H1 (cell line): ENCODE results near the gene CAPS. TPM values are rescaled to one million over a fixed set of nuclear protein-coding genes. Genes with fewer than 3 reads are reported as not detected.

Experiments
- CTCF ChIA-PET: fragments of 300-600 bp; sonication (Branson Sonifier 250); formaldehyde crosslinking; loops from one replicate; lab custom pipeline; 2021; ENCODE audit not compliant: partially characterized antibody; lab: Charles Lee
- POLR2A ChIA-PET: fragments of 300-600 bp; sonication (Branson Sonifier 250); formaldehyde crosslinking; loops from one replicate; lab custom pipeline; 2021; ENCODE audit warnings: inconsistent platforms; ENCODE audit not compliant: partially characterized antibody; lab: Charles Lee
- DNase-seq, 2 experiments: peaks; one replicate each; pipeline versions ENCODE4 v3.0.0 to v3.0.0-alpha.2; 2010 to 2022; ENCODE audit warnings: low spot score in 2 of 2, low read depth in 1 of 2, mixed read lengths in 1 of 2
- FAIRE-seq: peaks from 2 replicates; lab custom pipeline; 2011; peaks lifted over from hg19 to GRCh38; lab: Jason Lieb, UNC
- H2AFZ ChIP-seq: 2 replicates; pipeline ENCODE4 v1.8.1; 2012; ENCODE audit warnings: low read length, inconsistent platforms
- H2AK5ac ChIP-seq: 2 replicates; pipeline ENCODE4 v1.6.1; 2013; ENCODE audit warnings: low read depth, low read length
- H2BK120ac ChIP-seq: replicated peaks from 2 replicates; pipeline ENCODE3; 2013; ENCODE audit warnings: low read depth, low read length, inconsistent platforms
- H2BK12ac ChIP-seq: 2 replicates; pipeline ENCODE4 v1.6.1; 2013; ENCODE audit warnings: low read depth, low read length
- H2BK15ac ChIP-seq: 2 replicates; pipeline ENCODE4 v1.6.1; 2013; ENCODE audit warnings: low read length
- H2BK20ac ChIP-seq: 2 replicates; pipeline ENCODE4 v1.6.1; 2013; ENCODE audit warnings: low read length
- H2BK5ac ChIP-seq: 2 replicates; pipeline ENCODE4 v1.6.1; 2013; ENCODE audit warnings: low read depth, low read length
- H3K14ac ChIP-seq: 2 replicates; pipeline ENCODE4 v1.6.1; 2013; ENCODE audit warnings: inconsistent platforms; ENCODE audit not compliant: insufficient read length
- H3K18ac ChIP-seq: 2 replicates; pipeline ENCODE4 v1.6.1; 2013; ENCODE audit warnings: low read length; ENCODE audit errors: extremely low read depth
- H3K23ac ChIP-seq: 2 replicates; pipeline ENCODE4 v1.6.1; 2013; ENCODE audit warnings: inconsistent platforms; ENCODE audit not compliant: insufficient read length
- H3K23me2 ChIP-seq: 2 replicates; pipeline ENCODE4 v1.6.1; 2013; ENCODE audit warnings: low read depth, low read length
- H3K27ac ChIP-seq: 2 replicates; pipeline ENCODE4 v1.6.1; 2011; ENCODE audit warnings: low read depth, low read length, inconsistent platforms
- H3K27me3 ChIP-seq, 4 experiments: replicated peaks in 1 of 4; 1 replicate in 1 of 4; 2 replicates in 3 of 4; pipeline versions ENCODE4 v1.6.1 to v1.8.1; 2011 to 2013; ENCODE audit warnings: low read length in 3 of 4, mild to moderate bottlenecking in 3 of 4, inconsistent platforms in 2 of 4, mixed read lengths in 2 of 4, moderate library complexity in 1 of 4; ENCODE audit not compliant: control insufficient read depth in 3 of 4, insufficient read depth in 3 of 4; ENCODE audit errors: extremely low read depth in 1 of 4
- H3K36me3 ChIP-seq, 4 experiments: 2 replicates each; pipeline versions ENCODE4 v1.6.1 to v1.8.1; 2011 to 2013; ENCODE audit warnings: mild to moderate bottlenecking in 4 of 4, low read length in 3 of 4, moderate library complexity in 2 of 4, control low read depth in 1 of 4, inconsistent platforms in 1 of 4; ENCODE audit not compliant: insufficient read depth in 4 of 4, control insufficient read depth in 2 of 4
- H3K4ac ChIP-seq: replicated peaks from 2 replicates; pipeline ENCODE3; 2013; ENCODE audit warnings: low read length, low read depth, mixed read lengths, inconsistent platforms; ENCODE audit not compliant: insufficient read length
- H3K4me1 ChIP-seq, 4 experiments: replicated peaks in 1 of 4; 1 replicate in 1 of 4; 2 replicates in 3 of 4; pipeline versions ENCODE4 v1.6.1 to v1.8.1; 2011 to 2013; ENCODE audit warnings: low read length in 3 of 4, inconsistent platforms in 2 of 4, mixed read lengths in 1 of 4; ENCODE audit not compliant: insufficient read depth in 4 of 4, control insufficient read depth in 3 of 4
- H3K4me2 ChIP-seq, 2 experiments: 2 replicates each; pipeline versions ENCODE4 v1.6.1 to v1.8.1; 2011 to 2013; ENCODE audit warnings: low read depth in 2 of 2, low read length in 2 of 2, control low read depth in 1 of 2, inconsistent platforms in 1 of 2, mild to moderate bottlenecking in 1 of 2; ENCODE audit not compliant: insufficient read depth in 1 of 2
- H3K4me3 ChIP-seq, 4 experiments: fragments of 200-600, 300-600 bp in 1 of 4; sonication (generic), shearing (Covaris generic), sonication (Bioruptor Twin) in 1 of 4; 2 replicates each; pipeline versions ENCODE4 v1.5.1 to v1.8.1; 2011 to 2016; ENCODE audit warnings: low read length in 4 of 4, low read depth in 3 of 4, control low read depth in 2 of 4, inconsistent platforms in 2 of 4, mild to moderate bottlenecking in 2 of 4, mixed read lengths in 1 of 4, moderate library complexity in 1 of 4; ENCODE audit not compliant: insufficient read depth in 2 of 4; ENCODE audit errors: extremely low read depth in 1 of 4
- H3K56ac ChIP-seq: replicated peaks from 2 replicates; pipeline ENCODE3; 2013; ENCODE audit warnings: low read depth, mild to moderate bottlenecking, mixed read lengths, low read length, inconsistent platforms; ENCODE audit not compliant: insufficient read length
- H3K79me1 ChIP-seq: 2 replicates; pipeline ENCODE4 v1.6.1; 2013; ENCODE audit warnings: low read depth, low read length, control low read depth
- H3K79me2 ChIP-seq, 2 experiments: 2 replicates each; pipeline versions ENCODE4 v1.6.1 to v1.8.1; 2012 to 2013; ENCODE audit warnings: low read length in 2 of 2, mild to moderate bottlenecking in 2 of 2, inconsistent platforms in 1 of 2; ENCODE audit not compliant: insufficient read depth in 2 of 2, control insufficient read depth in 1 of 2
- H3K9ac ChIP-seq, 4 experiments: replicated peaks in 1 of 4; 1 replicate in 1 of 4; 2 replicates in 3 of 4; pipeline versions ENCODE4 v1.6.1 to v1.8.1; 2011 to 2013; ENCODE audit warnings: low read depth in 3 of 4, low read length in 3 of 4, control low read depth in 2 of 4, mild to moderate bottlenecking in 2 of 4, moderate library complexity in 2 of 4, inconsistent platforms in 1 of 4; ENCODE audit errors: extremely low read depth in 1 of 4
- H3K9me3 ChIP-seq, 2 experiments: 2 replicates each; pipeline versions ENCODE4 v1.6.1 to v1.8.1; 2012 to 2013; ENCODE audit warnings: mild to moderate bottlenecking in 2 of 2, moderate library complexity in 2 of 2, control low read depth in 1 of 2, inconsistent platforms in 1 of 2, low read depth in 1 of 2, low read length in 1 of 2, mixed read lengths in 1 of 2; ENCODE audit not compliant: insufficient read depth in 2 of 2
- H4K20me1 ChIP-seq, 2 experiments: replicated peaks in 1 of 2; 2 replicates each; pipeline versions ENCODE3 to v1.8.1; 2011 to 2013; ENCODE audit warnings: inconsistent platforms in 2 of 2, low read length in 2 of 2, mild to moderate bottlenecking in 1 of 2; ENCODE audit not compliant: insufficient read depth in 2 of 2, control insufficient read depth in 1 of 2
- H4K5ac ChIP-seq: 2 replicates; pipeline ENCODE4 v1.6.1; 2013; ENCODE audit warnings: low read length, low read depth, mixed read lengths, inconsistent platforms; ENCODE audit not compliant: insufficient read length
- H4K8ac ChIP-seq: 2 replicates; pipeline ENCODE4 v1.8.0; 2013; ENCODE audit warnings: mild to moderate bottlenecking, moderate library complexity, low read length, inconsistent platforms; ENCODE audit not compliant: insufficient read depth; ENCODE audit errors: extremely low read depth
- H4K91ac ChIP-seq: replicated peaks from 2 replicates; pipeline ENCODE3; 2013; ENCODE audit warnings: low read length, mixed read lengths, inconsistent platforms; ENCODE audit not compliant: insufficient read length
- CBX5 ChIP-seq: fragments of 300-800, 300-1000 bp; sonication (generic); IDR thresholded peaks from 2 replicates; pipeline ENCODE4 v1.7.1; 2016; ENCODE audit warnings: antibody characterized with exemption, low read length, low read depth
- CREB1 ChIP-seq: IDR thresholded peaks from 2 replicates; pipeline ENCODE4 v1.6.1; 2012; ENCODE audit warnings: inconsistent platforms
- EGR1 ChIP-seq: IDR thresholded peaks from 2 replicates; pipeline ENCODE4 v1.6.1; 2011; ENCODE audit warnings: low read depth, low read length, borderline replicate concordance
- EP300 ChIP-seq, 2 experiments: IDR thresholded peaks; 1 replicate in 1 of 2; 2 replicates in 1 of 2; pipeline ENCODE4 v1.6.1; 2011 to 2012; ENCODE audit warnings: low read depth in 2 of 2, low read length in 2 of 2, mild to moderate bottlenecking in 2 of 2, borderline replicate concordance in 1 of 2, inconsistent platforms in 1 of 2, moderate library complexity in 1 of 2
- MAFK ChIP-seq: IDR thresholded peaks from 2 replicates; pipeline ENCODE4 v1.6.1; 2012; ENCODE audit warnings: low read depth, mild to moderate bottlenecking, improper control_type of control experiment, low read length
- RAD21 ChIP-seq, 2 experiments: IDR thresholded peaks in 1 of 2; conservative IDR thresholded peaks in 1 of 2; 2 replicates each; pipeline ENCODE4 v1.6.1; 2011; ENCODE audit warnings: low read depth in 2 of 2, low read length in 2 of 2, improper control_type of control experiment in 1 of 2, inconsistent platforms in 1 of 2, mild to moderate bottlenecking in 1 of 2, moderate library complexity in 1 of 2
- RNF2 ChIP-seq: fragments of 200-900, 300-1000 bp; sonication (generic); IDR thresholded peaks from 2 replicates; pipeline ENCODE4 v1.7.1; 2016; ENCODE audit warnings: borderline replicate concordance, low read depth, mild to moderate bottlenecking, antibody characterized with exemption, low read length; ENCODE audit not compliant: poor library complexity, severe bottlenecking; ENCODE audit errors: missing control alignments
- RXRA ChIP-seq: IDR thresholded peaks from 2 replicates; pipeline ENCODE4 v1.6.1; 2011; ENCODE audit warnings: low read depth, mild to moderate bottlenecking, low read length, moderate library complexity; ENCODE audit not compliant: insufficient read depth
- SP1 ChIP-seq: IDR thresholded peaks from 2 replicates; pipeline ENCODE4 v1.6.1; 2011; ENCODE audit warnings: low read depth, low read length
- WGBS, 2 experiments: shearing (Covaris generic) in 1 of 2; methylation state at CpG; one replicate each; pipeline versions ENCODE4 v1.1.6 to v1.1.7; 2013 to 2015; ENCODE audit warnings: low lambda C conversion rate in 2 of 2, mixed read lengths in 2 of 2, inconsistent platforms in 1 of 2, low coverage in 1 of 2, missing lambda C conversion rate in 1 of 2; ENCODE audit not compliant: insufficient replicate concordance in 2 of 2, insufficient coverage in 1 of 2, insufficient read length in 1 of 2; ENCODE audit errors: extremely low coverage in 1 of 2, missing lambda C conversion rate in 1 of 2; 5-methylcytosine and 5-hydroxymethylcytosine counted together
- polyA plus RNA-seq, 7 experiments: library from polyadenylated mRNA; depleted of rRNA in 3 of 7; stranded (reverse) in 5 of 7; unstranded in 2 of 7; fragments of >200 nt in 5 of 7; fragments of 200-250 nt in 2 of 7; gene quantifications; 1 replicate in 5 of 7; 2 replicates in 1 of 7; 4 replicates in 1 of 7; pipeline versions ENCODE4 v1.2.1 to v1.2.3, GENCODE V29; 2011 to 2013; ENCODE audit warnings: missing spikeins in 2 of 7, mixed read lengths in 2 of 7
- total RNA-seq: library from RNA; stranded (reverse); fragmentation: NEBNext Ultra II Directional; extraction: Animal tissue kit (Norgen Biotek cat#: 25700); gene quantifications from 2 replicates; pipeline ENCODE4 v1.2.1, GENCODE V29; 2021
- TF ChIP-seq, protein P1 (sequence below), 3 experiments: IDR thresholded peaks; 1 replicate in 2 of 3; 2 replicates in 1 of 3; pipeline versions ENCODE4 v1.5.1 to v1.6.1; 2011; ENCODE audit warnings: low read length in 3 of 3, mild to moderate bottlenecking in 3 of 3, inconsistent platforms in 2 of 3, low read depth in 1 of 3, moderate library complexity in 1 of 3; ENCODE audit not compliant: insufficient read depth in 1 of 3; ENCODE audit errors: control extremely low read depth in 1 of 3

The CAPS gene
- total and polyA plus RNA-seq, 2 of the 8 experiments (the other 6 are each of a cell fraction or from before 2014, with no cell fraction given), result 2.1 to 2.4 TPM

DNA sequence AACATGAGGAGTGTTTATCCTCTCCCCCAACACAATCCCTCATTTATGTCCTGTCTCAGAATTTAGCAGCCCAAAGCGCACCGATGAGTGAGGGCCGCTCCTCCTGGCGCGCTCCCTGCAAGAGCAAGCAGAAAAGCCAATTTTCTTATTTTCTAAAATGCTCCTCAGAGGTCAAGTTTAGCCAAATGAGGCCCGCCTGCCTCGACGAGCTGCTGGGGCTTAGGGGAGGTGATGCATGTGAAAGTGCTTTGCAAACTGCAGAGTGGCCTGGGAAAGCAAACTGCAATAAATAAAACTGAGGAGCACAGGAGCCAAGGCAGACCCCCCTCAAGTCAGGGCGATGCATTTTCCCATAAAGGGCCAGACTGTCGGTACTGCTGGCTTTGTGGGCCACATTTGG is 29.0 kb downstream of the CAPS start:
- FAIRE-seq (no peak), DNase-seq (no peak)
- no peak overlapping the region for H4K8ac ChIP-seq
- H3K79me2 ChIP-seq, result peaks cover 0 to 57% of the 10 kb centered on the region in 2 experiments; a peak in 3 of 4 replicates
- no peak overlapping the region for H2BK120ac ChIP-seq
- H2BK12ac ChIP-seq, result no peak overlapping the region
- H3K4me1 ChIP-seq, result peaks cover 0 to 1% (median 0%) of the 10 kb centered on the region in 4 experiments; a peak in 3 of 7 replicates
- POLR2A ChIA-PET, result interaction anchor here (0.6 to 1.2 kb wide), 3 partner anchors 9 to 15 kb away, joined by 3 to 4 read pairs (median 4); no protein-coding TSS in a partner anchor
- peaks cover 30 to 31% of the 10 kb centered on the region in 2 experiments for H4K20me1 ChIP-seq
- H3K4ac ChIP-seq, result no peak overlapping the region
- no peak overlapping the region for H3K23ac ChIP-seq
- no peaks in the 10 kb centered on the region for H3K9me3 ChIP-seq
- peaks cover 21% of the 10 kb centered on the region for H3K79me1 ChIP-seq
- H2AK5ac ChIP-seq, result no peak overlapping the region
- no peak overlapping the region for H3K4me2 ChIP-seq
- no peak overlapping the region for H3K18ac ChIP-seq
- no peak overlapping the region for H2BK20ac ChIP-seq
- no peak overlapping the region for H4K91ac ChIP-seq
- H2BK5ac ChIP-seq, result 0 out of 2 replicates have a peak overlapping the region, but pooled peaks have one; percentile 24
- peaks cover 0 to 23% (median 9%) of the 10 kb centered on the region in 4 experiments; a peak in 5 of 8 replicates for H3K36me3 ChIP-seq
- WGBS, 2 experiments, result 96% methylated on average over 10 of the region's 10 CpGs; no CpG with 5 or more reads in 1 of the 2 experiments
- CTCF ChIA-PET, result interaction anchor here (0.6 to 3.0 kb wide), 9 partner anchors 9 to 1323 kb away, joined by 3 to 12 read pairs (median 4); no protein-coding TSS in a partner anchor
- H2AFZ ChIP-seq, result no peak overlapping the region
- no peaks in the 10 kb centered on the region for H3K23me2 ChIP-seq
- no peak overlapping the region for H3K56ac ChIP-seq
- H3K14ac ChIP-seq, result no peak overlapping the region
- H3K27ac ChIP-seq, result no peak overlapping the region
- no peaks in the 10 kb centered on the region for H3K27me3 ChIP-seq
- H3K9ac ChIP-seq, result no peak overlapping the region
- H4K5ac ChIP-seq, result no peak overlapping the region
- no peak overlapping the region for H2BK15ac ChIP-seq
- no peak overlapping the region for H3K4me3 ChIP-seq
- TF ChIP-seq, protein P1, sequence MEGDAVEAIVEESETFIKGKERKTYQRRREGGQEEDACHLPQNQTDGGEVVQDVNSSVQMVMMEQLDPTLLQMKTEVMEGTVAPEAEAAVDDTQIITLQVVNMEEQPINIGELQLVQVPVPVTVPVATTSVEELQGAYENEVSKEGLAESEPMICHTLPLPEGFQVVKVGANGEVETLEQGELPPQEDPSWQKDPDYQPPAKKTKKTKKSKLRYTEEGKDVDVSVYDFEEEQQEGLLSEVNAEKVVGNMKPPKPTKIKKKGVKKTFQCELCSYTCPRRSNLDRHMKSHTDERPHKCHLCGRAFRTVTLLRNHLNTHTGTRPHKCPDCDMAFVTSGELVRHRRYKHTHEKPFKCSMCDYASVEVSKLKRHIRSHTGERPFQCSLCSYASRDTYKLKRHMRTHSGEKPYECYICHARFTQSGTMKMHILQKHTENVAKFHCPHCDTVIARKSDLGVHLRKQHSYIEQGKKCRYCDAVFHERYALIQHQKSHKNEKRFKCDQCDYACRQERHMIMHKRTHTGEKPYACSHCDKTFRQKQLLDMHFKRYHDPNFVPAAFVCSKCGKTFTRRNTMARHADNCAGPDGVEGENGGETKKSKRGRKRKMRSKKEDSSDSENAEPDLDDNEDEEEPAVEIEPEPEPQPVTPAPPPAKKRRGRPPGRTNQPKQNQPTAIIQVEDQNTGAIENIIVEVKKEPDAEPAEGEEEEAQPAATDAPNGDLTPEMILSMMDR (IDR thresholded peaks at IDR 0.05; ENCODE audit: control extremely low read depth in 1 of 3, insufficient read depth in 1 of 3, low read depth in 1 of 3, low read length in 3 of 3), result no peak
- no peak for TF ChIP-seq RXRA
- TF ChIP-seq EGR1, result no peak
- TF ChIP-seq CBX5, result no peak
- no peak for TF ChIP-seq SP1
- TF ChIP-seq EP300 (IDR thresholded peaks at IDR 0.05; ENCODE audit: borderline replicate concordance in 1 of 2, low read depth in 2 of 2, low read length in 2 of 2), result no peak
- no peak for TF ChIP-seq MAFK
- no peak for TF ChIP-seq RNF2
- no peak for TF ChIP-seq RAD21 (IDR thresholded peaks at IDR 0.05 in 1 of 2, conservative IDR thresholded peaks at IDR 0.05 in 1 of 2; ENCODE audit: low read depth in 2 of 2, low read length in 2 of 2)
- TF ChIP-seq CREB1, result no peak
